ENCODE measurements around the gene CLBA1.

Gene CLBA1

DNA sequence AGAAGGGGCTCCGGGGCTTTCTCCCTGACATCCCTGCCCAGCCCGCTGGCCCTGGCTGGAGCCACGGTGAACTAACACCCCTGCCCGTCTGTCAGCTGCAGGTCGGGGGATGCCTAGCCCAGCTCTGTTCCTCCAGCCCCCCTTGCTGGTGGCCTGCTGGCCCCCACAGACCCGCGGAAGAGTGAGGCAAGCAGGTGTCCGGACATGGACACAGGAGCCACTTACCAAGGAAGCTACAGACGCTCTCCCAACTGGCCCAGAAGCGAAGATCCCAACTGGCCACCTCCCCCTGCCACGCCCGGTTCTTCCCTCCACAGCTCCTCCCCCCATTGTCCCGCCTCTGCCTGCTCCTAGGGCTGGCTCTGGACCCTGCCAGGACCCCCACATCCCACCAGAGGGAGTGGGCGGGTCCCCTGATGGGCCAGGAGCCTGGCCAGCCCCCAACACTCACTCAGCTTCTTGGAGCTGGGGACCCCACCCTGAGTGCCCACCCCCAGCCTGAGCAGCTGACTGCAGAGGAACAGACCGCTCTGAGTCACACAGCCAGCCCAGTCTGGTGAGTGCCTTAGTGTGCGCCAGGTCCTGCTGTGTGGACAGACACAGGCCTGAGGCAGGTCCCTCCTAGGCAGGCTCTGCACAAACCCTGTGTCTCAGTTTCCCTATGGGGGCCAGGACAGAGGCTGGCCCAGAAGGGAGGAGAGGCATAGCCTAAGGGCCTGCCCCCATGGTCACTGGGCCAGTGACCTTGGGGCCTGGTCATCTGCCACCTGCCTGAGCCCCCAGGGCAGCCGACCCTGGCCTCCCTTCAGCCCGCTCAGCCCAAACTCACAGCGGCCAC is 15.1 kb upstream of the CLBA1 start:
- DNase-seq = peak; percentile 16

DNA sequence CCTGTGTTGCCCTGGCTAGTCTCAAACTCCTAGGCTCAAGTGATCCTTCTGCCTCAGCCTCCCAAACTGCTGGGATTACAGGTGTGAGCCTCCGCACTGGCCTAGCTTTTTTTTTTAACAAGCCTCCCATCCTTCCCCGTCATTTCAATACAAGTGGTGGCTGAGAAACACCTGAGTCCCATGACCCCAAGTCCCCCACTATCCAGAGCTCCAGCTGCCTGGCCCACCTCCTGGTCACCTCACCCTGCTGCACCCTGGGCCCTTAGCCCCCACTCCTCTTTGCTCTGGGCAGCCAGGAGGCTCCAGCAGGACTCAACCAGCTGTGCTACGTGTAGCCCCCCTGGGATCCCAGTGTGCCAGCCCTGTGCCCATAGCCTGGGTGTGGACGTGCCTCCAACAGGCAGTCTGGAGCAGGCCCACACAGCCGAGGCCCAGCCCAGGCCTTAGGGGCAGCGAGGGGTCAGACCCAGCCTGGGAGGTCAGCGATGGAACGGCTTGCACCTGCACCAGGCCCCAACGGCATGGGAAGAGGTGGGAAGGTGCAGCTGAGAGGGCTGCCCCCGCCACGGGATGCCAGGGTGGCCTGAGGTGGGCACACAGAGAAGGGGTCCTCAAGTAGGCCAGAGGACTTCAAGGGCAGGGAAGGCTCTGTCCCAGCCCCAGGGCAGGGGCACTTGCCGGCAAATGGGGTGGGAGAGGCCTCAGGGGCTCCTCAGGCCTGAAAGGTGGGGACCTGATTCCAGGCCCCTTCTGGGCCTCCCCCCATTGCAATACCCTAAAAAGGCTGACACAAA is 13.9 kb upstream of the CLBA1 start:
- no peak for DNase-seq

DNA sequence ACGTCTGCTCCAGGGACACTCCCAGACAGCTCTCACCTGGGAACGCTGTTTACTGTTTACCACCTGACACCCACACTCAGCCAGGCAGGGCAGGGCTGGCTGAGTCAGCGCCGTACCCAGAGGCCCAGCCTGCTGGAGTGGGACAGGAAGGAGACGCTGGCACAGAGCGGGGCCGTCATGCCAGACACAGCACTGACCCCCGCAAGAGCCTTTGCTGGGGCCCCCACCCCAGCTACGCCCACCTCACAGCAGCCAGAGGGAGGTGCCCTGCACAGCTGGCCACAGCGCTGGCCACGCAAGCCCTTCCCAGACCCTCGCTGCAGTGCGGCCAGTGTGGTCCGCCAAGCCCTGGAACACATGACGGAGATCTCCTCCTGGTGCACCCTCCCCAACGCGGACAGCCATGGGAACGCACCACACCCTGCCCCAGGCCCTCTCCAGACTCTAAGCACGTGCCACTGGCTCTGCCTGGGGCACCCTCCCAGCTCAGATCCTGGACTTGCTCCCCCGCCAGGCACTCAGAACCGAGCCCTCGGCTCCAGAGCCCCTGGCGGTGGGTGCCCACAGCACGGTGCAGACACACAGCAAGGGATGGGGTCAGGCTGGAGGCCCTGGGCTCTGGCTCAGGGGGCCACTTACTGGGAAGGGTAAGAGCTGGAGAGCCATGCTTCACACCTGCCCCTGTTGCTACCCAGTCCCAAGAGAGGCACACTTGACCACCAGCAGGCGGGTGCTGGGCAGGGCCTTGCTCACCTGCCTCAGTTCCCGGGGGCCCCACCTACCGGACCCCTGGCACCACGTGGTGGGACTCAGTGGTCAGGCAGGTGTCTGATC is 13.1 kb upstream of the CLBA1 start:
- peak; percentile 94 for DNase-seq

DNA sequence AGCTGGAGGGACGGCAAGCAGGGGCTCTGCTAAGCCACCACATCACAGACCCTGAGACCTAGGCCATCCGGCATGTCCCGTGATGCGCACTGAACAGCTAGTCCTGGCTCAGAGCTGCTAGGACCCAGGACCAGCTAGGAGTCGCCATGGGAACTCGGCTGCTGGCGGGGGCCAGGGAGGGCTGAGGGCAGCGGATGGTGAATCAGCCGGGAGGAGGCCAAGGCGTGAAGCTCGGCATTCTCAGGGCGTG is 12.5 kb upstream of the CLBA1 start:
- peak; percentile 48 for DNase-seq

DNA sequence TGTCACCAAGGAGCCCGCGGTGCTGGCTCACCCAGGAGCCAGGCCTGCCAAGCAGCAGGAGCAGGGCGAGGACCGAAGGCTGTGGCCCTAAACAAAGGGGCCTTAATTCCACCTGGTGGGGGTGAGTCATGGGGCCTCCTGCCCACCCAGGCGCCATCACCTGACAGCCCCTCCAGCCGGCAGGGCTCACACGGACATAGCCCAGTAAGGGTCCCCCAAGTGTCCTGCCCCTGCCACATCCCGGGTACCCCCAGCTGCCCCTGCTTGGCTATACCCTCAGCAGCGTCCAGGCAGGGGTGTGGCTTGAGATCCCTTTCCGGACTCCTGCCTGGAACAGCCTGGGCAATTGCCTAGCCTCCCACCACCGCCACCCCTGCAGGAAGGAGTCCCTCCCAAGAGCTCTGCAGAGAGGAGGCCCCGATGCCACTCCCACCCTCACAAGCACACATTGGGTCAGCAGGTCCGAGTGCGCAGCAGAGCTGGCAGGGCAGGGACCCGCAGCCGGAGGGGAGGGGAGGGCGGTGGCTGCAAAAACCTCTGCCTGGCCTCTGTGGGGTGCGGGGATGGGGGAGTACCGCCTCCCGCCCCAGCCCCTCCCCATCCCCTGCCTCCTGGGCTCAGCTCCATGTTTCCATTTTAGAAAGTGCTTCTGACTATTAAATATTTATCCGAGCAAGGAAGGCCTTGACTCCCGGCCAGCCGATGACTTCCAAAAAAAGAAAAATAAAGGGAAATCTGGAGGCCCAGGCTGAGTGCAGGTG is 12.0 kb upstream of the CLBA1 start:
- DNase-seq = no peak

DNA sequence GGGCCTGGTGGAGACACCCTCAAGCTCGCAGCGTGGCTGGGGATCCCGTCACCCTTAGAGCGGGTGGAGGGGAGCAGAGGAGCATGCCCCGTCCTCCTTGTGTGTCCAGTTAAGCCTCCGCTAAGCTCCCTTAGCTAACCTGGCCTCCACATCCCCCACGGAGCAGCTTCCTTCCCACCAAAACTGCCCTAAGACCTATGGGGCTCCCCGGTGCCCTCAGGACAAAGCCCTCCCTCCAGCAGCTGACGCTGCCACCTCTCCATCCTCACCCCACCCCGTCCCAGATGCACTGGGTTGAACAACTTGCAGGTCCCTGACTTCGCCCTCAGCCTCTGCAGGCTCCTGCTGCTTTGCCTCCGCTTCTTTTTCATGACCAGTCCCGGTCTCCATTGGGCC is 11.4 kb upstream of the CLBA1 start:
- no peak for DNase-seq

DNA sequence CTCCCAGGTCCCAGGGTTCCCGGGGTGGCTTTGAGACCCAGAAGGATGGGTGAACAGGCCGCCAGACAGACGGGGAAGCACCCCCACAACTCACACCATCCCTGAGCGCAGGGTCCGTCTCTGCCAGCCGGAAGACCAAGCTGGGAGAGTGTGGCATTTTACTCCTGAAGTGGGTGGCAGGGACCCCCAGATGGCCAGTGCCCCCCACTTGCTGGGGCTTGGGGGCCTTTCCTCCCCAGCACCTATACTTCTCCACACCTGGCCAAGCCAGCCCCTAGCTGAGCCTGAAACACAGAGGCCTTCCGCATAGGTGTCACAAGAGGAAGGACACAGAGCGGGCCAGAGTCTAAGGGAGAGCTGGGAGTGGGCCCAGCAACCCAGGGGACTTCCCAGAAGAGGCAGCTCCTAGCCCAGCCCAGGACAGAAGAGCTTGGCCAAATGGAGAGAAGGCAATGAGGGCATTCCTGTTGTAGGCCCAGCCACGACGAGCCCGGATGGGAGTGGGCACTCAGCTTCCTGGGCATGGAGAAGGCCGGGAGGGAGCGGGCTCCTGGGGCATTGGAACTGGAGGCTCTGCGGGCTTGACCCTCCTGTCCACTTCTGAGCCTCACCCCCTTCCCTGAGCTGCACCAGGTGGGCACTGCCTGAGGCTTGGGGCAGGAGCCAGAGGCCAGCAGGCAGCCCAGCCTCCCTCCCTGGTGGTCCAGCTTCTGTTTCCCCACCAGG is 10.8 kb upstream of the CLBA1 start:
- DNase-seq = no peak

DNA sequence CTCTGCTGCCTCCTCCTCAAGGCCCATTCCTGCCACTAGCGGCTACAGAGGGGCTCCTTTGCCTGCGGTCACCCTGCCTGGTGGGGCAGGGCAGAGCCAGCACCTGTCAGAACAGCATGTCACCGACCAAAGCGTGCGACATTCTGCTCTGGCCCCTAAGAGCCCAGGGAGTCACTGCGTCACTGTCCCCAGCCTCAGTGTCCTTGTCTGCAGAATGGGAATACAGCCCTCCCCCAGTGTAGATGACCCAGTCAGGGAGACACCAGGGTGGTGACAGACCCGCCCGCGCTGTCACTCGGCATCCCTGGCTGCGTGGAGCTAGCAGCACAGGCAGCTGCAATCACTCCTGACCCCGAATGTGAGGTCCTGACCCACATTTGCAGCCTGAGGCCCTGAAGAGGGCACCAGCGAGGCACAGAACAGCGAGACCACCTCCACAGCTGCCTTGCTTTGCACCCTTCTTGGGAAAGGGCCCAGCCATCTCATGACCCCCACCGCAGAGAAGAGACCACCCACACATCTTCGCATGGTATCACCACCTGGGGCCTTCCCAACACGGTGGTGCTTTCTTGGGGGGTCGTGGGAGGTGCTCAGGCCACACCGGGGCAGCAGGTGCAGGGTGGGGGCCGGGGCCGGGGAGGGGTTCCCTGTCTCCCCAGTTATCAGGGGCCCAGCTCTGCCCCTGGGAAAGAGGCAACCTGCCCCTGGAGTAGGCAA is 9.9 kb upstream of the CLBA1 start:
- DNase-seq = peak; percentile 24

DNA sequence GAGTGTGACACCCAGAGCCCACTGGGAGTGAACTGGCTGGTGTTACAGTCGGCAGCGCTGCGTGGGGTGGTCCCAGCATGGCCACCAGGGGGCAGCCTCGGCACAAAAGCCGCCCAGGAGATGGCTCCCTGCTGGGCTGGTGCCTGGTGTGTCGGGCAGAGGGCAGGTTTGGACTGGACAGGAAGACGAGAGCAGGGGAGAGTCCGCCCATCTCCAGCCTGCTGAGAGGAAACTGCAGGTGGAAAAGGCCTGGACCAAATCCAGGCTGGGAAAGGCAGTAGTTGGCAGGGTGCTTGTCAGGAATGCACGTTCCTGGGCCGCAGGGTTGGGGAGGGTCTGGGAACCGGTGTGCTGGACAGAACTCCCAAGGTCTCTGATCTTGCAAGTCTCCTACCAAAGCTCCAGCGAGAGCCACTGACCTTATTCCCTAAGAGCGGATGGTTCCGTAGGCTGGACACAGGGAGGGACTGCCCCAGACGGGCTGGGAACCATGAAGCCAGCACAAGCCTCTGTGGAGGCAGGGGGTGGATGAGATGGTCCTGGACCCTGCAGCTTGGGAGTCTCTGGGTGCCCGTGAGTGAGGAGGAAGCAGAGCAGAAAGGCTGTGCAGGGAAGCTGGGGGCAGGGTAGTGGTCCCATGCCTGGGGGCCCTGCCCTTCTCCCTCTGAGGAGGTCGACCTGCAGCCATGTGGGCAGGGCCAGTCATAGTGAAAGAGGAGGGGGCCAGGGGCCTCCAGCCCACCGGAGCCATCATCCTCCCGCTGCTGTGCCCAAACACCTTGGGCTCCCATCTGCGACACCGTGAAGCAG is 9.2 kb upstream of the CLBA1 start:
- peak; percentile 92 for DNase-seq

DNA sequence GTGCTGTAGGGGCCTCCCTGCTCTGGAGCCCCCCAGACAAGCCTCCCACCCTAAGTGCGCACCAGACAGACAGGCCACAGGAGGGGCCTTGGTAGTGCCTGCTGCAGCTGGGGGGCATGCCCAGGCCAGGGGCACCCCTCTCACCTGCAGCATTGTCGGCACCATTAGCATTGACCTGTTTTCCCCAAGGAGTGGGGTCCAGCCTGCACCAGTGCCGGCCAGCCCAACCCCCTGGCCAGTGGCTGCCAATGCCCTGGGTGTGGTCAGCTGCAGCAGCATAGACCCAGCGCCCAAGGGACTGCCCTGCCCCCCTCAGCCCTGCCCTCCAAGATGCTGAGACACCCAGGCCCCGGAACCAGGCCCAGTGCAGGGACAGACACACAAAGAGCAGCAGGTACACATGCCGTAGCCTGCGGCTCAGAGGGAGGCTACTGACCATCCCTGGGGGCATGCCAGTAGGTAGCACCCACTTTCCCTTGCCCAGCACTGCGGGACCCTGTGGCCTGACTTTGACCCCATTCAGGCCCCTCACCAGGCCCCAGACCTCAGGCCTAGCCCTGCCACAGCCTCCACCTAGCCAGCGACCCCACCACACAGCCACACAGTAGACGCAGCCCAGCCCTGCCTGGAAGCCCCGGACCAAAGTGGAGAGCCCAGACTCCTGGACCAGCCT is 8.4 kb upstream of the CLBA1 start:
- no peak for DNase-seq

DNA sequence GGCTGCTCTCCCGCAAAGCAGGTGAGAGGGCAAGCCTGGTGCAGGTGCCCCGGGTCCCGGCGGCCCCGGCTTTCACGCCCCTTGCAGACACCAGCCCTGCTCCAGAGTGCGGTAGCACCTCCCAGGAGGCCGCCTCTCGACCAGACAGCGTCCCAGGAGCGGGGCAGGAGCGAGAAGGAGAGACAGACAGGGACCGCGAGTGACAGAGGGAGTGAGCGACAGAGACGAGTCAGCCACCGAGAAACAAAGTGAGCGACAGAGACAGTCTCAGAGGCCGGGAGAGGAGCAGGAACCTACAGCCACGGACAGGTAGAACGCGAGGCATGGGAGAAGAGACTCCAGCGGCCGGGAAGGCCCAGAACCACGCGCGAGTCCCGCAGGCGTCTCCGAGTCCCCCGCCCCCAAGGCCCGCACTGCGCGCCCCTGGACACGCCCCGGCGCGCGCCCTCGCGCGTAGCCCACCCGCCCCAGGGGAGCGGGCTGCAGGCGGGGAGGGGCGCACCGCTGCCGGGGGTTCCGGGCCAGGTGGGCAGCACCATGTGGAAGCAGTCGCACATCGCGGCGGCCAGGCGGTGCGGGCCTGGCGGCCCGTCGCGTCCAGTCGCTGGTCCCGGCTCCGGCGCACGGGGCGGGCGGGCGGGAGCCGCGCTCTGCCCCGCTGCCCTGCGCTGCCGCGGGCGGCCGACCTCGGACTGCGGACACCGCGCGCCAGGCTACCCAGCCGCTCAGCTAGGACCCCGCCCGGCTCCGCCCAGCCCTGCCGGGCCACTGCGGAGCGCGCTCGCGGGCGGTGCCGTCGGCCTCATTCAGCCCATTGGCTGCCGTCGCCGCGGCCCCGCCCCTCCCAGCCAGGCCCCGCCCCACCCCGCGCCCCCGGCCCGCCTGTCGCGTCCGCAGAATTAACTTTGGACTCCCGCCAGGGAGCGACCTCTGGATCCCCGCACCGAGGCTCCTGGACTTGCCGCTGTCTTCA is 7.6 kb upstream of the CLBA1 start, which contains the start of gene AHNAK2:
Gene AHNAK2 (minus strand): TSS at position 694 of the 973 bp plus-strand sequence. CDS start 137 bp downstream, at position 557.
- DNase-seq = peak; percentile 87

DNA sequence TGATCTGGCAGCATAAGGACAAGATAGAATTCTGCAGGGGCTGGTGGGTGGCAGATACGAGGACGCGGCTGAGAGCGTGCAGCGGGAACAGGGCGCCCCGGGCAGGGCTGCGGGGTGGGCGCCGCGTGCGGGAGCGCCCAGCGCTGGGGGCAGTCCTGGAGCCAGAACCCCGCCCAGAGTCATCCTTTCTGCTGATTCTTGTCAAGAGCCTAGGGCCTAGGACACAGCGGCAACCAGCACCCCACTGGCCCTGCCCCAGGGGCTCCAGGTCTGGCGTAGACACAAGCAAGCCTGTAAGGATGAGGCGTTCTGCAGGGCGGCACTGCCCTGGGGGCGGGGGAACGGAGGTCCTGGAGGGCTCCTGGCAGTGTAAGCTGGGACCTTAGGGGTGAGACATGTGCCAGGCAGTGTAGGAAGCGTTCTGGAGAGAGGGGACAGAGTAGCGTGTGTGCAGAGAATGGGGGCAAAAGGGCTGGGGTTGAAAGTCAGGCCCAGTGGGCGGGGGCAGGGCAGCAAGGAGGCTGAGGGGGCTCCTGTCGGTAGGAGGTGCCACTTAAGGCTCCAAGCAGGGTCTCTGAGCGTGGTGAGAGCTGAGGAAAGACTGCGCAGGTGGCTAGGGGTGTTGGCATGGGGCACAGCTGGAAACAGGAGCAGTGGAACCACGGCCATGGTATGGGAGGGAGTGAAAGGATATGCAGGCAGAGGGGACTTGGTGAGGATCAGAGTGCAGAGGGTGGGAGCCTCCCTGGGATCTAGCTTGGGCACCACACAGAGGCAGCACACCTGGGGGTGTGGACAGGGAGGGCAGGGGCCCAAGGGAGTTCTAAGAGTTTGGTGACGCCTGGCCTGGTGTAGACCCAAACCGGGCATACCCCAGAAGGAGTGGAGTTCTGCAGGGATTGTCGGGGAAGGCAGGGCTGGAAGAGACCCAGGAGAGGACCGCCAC is 6.6 kb upstream of the CLBA1 start:
- DNase-seq = no peak

DNA sequence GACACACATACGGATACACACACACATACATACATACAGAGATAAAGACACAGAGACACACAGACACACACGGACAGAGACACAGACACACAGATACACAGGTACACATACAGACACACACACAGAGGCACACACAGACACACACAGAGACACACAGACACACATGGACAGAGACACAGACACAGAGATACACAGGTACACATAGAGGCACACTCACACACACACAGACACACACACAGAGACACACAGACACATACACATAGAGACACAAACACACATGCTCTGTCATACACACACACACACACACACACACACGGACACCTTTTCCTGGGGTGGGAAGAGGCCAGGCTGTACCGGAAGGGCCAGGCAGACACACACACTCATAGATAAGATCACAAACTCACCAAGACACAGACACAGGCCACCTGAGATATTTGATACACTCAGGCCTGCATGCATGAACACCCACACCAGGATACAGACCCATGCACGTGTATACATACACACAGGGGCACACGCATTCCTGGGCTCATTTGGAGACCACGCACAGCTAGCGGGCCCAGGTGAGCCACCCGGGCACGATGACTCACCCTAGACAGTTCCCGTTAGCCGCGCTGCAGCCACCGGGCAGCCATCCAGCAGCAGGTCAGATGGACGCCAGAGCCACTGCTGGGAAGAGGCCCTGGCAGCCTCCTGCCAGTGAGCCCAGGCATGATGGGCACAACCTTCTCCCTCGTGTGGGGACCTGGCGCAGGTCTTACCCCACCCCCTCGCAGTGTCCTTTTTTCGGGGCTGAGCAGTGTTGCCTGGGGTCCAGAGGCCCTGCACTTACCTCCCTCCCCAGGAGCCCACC is 5.6 kb upstream of the CLBA1 start:
- DNase-seq = peak; percentile 80

DNA sequence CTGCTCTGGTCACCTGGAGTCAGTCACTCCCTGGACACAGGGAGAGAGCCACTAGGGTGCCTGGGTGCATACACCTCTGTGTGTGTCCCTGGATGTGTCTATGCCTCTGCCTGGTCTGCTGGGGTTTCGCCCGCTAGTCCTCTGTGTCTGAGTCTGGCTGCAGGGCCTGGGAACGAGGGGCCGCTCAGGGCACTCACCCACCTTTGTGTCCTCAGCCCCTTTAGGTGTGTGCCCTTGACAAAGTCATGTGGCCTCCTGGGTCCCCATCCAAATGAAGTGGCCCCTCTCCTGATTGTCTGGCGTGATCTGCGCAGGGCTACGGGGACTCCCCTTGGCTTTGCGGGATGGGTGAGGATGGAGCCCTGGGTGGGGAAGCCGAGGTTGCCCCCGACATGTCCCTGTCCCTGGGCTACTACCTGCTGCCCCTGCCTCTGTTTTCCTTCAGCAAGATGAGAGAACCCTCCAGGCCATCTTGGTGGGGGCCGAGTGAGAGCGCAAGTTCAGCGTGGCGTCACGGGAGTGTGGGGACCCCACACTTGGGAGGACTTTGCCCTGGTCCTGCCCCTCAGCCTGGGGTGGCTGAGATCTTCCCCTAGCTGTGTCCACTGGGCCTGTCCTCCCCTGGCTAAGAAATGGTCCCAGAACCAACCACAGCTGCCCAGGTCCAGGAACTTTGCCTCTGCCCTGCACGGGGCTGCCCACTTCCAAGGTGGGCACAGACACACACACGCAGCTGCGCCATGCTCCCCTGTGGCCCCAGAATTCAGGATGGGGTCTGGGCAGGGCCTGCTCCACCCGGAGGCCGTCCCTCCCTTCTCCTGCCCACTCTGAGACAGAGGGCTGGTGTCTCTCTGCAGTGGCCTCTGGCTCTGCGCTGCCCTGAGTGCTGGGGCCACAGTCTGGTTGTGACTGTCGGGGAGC is 4.7 kb upstream of the CLBA1 start:
- DNase-seq = no peak
